NCI-H2081 treated with DMSO at 0.1 percent for 48 hours (cell line): ENCODE measurements around the gene MOCOS.

Experiments used
- DNase-seq: peaks from one replicate; lab custom pipeline; 2025; lab: John Stamatoyannopoulos, UW

Gene MOCOS

DNA sequence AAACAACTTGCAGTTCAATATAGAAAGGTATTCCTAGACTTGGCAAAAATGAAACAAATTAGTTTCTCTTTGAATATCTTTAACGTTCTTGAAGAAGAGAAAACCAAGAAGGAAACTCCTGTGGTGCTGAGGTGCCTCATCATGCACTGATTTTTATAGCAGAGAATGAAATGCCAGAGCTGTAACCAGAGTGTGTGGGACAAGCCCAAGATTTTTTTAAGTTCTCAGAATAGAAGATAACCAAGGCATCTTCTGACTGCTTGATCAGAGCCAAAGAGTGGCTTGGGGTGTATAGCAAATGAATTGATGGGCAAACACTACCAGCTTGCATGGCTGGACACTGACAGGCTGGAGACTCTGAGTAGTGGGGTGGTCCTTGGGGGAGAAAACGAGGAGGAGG lies 118.1 kb downstream of the MOCOS start:
- DNase-seq, result no peak

DNA sequence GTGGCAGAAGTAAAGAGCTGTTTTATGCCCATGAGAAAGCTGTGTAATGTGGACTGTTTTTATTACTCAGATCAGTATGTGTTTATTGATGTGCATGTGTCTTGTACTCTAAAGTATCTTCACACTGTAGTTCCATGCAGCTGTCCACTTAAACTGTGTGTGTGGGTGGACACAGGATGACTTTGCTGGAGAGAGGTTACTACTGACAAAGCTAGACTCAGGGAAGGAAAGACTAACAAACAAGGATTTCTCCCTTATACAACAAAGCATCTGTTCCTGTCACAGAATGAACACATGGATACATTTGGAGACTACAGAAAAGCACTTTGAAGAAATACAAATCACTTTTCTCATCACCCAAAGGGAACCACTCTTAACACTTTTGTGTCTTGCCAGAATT lies 120.2 kb downstream of the MOCOS start:
- DNase-seq, result no peak

DNA sequence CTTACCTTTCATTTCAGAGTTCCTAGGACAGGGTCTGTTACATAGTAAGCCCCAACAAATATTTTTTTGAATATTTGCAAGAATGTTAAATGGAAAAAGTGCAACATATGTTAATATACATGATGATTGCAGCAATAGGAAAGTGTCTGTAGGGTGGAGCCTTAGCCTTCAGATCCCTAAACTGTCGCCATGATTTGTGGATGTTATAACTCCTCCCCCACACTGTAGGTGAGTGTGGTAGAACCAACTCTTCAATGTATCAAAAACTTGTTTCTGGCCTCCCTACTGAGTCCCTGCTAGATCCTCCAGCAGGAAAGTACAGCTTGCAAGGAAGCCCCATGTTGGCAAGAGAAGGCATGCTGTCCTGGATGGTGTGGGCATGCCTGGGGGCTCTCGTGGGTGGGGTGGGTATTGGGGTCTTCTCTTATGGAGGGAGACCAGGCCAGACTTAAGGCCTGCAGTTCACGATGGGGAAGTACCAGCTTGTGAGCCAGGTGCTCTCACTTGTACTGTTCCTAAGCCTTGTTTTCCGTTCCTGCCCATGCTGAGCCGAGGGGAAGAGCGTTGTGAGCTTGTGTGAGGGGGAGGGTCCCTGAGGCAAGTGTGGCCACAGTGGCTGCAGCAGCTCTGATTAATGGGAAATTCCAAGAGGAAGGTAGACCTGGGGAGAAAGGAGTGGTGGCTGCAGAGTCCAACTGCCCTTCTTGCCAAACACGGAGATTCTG lies 121.6 kb downstream of the MOCOS start:
- DNase-seq, result no peak

DNA sequence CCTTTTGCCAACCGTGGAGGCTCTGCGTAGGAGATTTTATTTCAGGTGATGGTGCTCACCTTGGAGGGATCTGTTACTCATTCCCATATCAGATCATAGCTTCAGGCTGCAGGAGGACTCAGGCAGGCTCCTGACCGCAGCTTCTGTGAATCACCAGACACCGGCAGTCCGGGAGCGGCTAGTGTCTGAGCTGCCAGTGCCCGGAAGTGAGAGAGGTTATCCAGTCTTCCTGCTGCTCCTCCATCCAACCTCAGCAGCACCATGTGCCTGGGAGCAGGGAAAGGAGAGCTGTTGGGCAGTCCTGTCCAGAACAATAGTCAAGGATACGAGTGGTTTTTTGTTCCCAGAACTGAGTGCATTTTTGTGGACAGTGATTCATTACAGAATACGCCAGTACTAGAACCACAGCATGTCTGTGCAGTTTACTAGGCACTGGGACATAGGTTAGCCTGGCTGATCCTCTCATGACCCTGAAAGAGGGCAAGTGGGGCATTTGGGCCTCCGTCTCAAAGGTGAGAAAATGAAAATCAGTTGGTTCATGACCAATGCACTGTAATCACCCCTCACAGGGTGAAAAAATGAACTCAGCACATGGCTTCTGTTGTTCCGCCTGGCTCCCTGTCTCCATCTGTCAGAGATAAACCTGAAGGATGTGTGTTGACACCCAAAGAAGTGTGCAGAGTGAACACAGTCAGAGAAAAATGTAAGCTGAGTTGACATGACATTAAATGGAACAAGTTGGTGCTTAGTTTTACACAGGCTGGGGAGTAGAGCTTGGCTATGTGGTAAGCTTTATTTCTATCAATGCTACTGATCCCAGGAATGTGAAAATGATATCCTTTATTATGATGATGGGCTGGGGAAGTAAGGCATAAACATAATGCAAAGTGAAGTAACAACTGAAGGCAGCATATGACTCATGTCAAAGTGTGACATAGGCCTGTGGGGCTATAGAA lies 122.4 kb downstream of the MOCOS start:
- DNase-seq, result no peak

- no peak for DNase-seq
Observed at GRCh38 chr18:36311026-36311570, 123.8 kb downstream of the MOCOS start.

GRCh38 chr18:36312806-36313395 lies 125.6 kb downstream of the MOCOS start:
- DNase-seq, result no peak

DNA sequence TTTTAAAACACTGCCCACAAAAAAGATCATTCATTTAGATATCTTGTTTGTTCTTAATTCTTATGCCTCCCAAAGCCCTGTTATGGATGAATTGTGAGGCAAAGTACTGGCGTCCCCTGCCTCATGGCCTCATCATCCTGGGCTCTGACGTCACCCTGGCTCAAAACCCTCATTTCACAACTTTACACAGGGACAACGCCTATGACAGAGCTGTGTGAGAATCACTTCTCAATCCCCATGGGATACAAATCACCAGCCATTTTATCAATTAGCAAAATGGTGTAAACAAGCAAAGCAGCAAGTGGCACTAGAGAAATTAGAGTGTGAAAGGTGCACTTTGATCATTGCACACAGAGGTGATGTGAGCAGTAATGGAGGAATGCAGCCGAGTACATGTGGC lies 126.8 kb downstream of the MOCOS start:
- no peak for DNase-seq

GRCh38 chr18:36314754-36315153 lies 127.5 kb downstream of the MOCOS start:
- DNase-seq, result no peak

DNA sequence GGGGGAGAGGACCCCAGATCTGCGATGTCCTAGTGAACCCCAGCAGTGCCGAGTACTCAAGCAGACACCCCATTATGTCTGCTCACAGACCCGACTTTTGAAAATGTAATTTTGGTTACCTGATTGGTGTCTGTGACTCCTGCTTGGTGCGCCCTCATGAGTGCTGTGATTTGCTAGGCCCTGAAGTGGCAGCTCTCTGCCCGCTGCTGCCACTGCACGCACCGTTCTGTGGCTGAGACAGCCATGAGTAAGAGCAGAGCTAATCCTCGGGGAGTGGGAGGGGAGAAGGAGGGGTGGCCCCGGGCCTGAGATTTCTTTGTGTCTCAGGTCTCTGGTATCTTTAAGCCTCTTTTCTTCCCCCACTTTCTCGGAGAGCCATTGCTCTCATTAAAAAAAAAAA lies 128.4 kb downstream of the MOCOS start:
- no peak for DNase-seq

DNA sequence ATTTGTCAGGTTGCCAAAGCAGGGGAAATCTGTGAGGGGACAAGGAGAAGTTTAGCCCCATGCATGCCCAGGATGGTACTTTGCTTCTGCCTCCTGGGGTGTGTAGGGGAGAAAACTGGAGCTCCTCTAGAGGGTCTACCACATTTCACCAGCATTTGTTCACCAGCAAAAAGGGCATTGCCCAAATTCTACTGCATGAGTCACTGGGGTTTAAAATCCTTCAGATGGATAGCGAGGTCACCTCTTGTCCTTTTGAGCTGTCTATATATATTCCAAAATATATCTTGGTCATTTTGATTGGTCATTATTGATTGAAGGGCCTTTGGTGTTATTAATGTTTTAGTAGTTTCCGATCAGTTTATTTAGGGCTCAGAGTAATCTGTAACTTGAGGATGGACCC lies 128.9 kb downstream of the MOCOS start:
- DNase-seq, result no peak
